Type B pancreatic cell (in vitro differentiated cells): ENCODE measurements around the gene CLTCL1. TPM values are rescaled to one million over a fixed set of nuclear protein-coding genes. Genes with fewer than 3 reads are reported as not detected.
A peak's percentile ranks its signal among the peaks of the same experiment; 100 is the strongest.

Experiments used
- DNase-seq: peaks from one replicate; pipeline ENCODE4 v3.0.0; 2021; ENCODE audit warnings: mixed read lengths; ENCODE audit not compliant: unreplicated experiment; ENCODE audit errors: extremely low spot score
- H3K27ac Mint-ChIP-seq: 2 replicates; pipeline ENCODE4 v1.8.0; 2021; ENCODE audit warnings: mild to moderate bottlenecking, mixed read lengths
- H3K27me3 Mint-ChIP-seq: 2 replicates; pipeline ENCODE4 v1.8.0; 2021; ENCODE audit warnings: mixed read lengths
- H3K36me3 Mint-ChIP-seq: 2 replicates; pipeline ENCODE4 v1.8.0; 2021; ENCODE audit warnings: mixed read lengths
- H3K4me1 Mint-ChIP-seq: one replicate; pipeline ENCODE4 v1.8.0; 2021; ENCODE audit warnings: mixed read lengths; ENCODE audit not compliant: unreplicated experiment
- H3K4me3 Mint-ChIP-seq: 2 replicates; pipeline ENCODE4 v1.8.0; 2021; ENCODE audit warnings: mild to moderate bottlenecking, mixed read lengths
- H3K9me3 Mint-ChIP-seq: 2 replicates; pipeline ENCODE4 v1.8.0; 2021; ENCODE audit warnings: mixed read lengths
- total RNA-seq: library from RNA; stranded (reverse); gene quantifications from 2 replicates; pipeline ENCODE4 v1.2.1, GENCODE V29; 2021; ENCODE audit warnings: low replicate concordance
- TF ChIP-seq, protein P1 (sequence below): fragments of 200-600 bp; sonication (generic); conservative IDR thresholded peaks from 2 replicates; pipeline ENCODE4 v1.5.0; 2021; ENCODE audit warnings: antibody characterized with exemption, mild to moderate bottlenecking

The CLTCL1 gene
- total RNA-seq, 1 donor from 2014 or later = 11.6 TPM

GRCh38 chr22:19295733-19296132, 4.2 kb upstream of the CLTCL1 start:
- Mint-ChIP-seq H3K27ac (no peak overlapping the region), H3K27me3 (peaks cover 3% of the 10 kb centered on the region), H3K9me3 (no peaks in the 10 kb centered on the region), H3K36me3 (no peaks in the 10 kb centered on the region), H3K4me3 (no peak overlapping the region), H3K4me1 (peaks cover 12% of the 10 kb centered on the region)
- DNase-seq = no peak
- TF ChIP-seq, protein P1, sequence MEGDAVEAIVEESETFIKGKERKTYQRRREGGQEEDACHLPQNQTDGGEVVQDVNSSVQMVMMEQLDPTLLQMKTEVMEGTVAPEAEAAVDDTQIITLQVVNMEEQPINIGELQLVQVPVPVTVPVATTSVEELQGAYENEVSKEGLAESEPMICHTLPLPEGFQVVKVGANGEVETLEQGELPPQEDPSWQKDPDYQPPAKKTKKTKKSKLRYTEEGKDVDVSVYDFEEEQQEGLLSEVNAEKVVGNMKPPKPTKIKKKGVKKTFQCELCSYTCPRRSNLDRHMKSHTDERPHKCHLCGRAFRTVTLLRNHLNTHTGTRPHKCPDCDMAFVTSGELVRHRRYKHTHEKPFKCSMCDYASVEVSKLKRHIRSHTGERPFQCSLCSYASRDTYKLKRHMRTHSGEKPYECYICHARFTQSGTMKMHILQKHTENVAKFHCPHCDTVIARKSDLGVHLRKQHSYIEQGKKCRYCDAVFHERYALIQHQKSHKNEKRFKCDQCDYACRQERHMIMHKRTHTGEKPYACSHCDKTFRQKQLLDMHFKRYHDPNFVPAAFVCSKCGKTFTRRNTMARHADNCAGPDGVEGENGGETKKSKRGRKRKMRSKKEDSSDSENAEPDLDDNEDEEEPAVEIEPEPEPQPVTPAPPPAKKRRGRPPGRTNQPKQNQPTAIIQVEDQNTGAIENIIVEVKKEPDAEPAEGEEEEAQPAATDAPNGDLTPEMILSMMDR = no peak

GRCh38 chr22:19292458-19293230, 1.1 kb upstream of the CLTCL1 start:
- H3K27me3 Mint-ChIP-seq = peaks cover 20% of the 10 kb centered on the region
- H3K36me3 Mint-ChIP-seq = peaks cover 5% of the 10 kb centered on the region
- peak; percentile 67 for DNase-seq
- H3K4me1 Mint-ChIP-seq = peaks cover 28% of the 10 kb centered on the region
- H3K4me3 Mint-ChIP-seq = peak overlapping the region; percentile 98
- TF ChIP-seq, protein P1 = no peak
- H3K9me3 Mint-ChIP-seq = no peaks in the 10 kb centered on the region
- peak overlapping the region; percentile 89 for H3K27ac Mint-ChIP-seq

DNA sequence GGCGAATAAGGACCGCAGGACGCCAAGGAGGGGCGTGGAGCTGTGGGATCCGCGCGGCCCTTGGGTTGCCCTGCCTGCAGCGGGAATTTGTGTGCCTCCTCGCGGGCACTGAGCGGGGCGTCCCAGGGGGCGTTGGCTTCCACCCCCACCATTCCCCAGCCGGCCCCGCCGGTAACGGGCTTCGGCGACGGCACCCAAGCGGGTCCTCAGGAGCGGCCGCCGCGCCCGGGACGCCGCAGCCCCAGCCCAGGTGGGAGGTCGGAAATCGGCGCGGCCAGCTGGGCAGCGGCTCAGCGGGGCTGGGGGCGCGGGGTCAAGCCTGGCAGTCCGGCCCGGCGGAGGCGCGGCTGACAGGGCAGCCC, 320 bp downstream of the CLTCL1 start:
- peak overlapping the region; percentile 66 for H3K27ac Mint-ChIP-seq
- peaks cover 35% of the 10 kb centered on the region for H3K4me1 Mint-ChIP-seq

DNA sequence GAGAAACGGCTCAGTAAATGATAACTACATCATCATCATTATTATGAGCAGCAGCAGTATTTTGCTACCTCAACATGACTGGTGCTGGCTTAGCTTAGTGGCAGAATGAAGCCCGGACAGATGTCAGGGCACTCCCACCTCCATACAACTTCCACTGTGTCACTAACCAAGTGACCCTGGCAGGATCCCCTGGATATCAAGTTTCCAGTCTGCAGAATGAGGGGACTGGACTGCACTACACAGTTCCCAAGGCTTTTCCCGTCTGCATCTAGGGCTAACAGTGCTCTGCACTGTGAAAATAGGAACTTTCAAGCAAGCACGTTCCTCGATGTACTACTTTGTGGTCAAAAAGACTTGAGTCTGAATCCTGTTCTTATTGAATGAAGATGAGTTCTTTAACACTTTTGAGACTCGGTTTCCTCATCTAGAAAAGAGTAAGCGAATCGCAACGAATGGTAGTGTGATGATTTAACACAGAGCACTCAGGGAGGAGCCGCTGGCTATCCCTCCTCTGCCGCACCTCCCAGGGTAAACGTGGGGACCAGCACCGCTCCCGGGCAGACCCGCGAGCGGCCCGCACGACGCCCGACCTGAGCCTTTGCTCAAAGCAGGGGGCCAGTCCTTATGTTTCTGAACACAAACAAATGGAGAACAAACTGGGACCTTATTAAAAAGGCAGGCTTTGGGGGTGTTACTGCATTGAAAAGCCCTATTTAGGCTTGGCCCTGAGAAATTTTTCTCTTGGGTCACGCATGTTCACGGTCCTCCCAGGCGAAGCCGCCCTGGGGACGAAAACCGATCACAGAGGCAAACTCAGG, 910 bp downstream of the CLTCL1 start:
- peak; percentile 67 for DNase-seq

More for the DNA sequence above, 320 bp downstream of the CLTCL1 start:
- Mint-ChIP-seq H3K27me3 (peaks cover 25% of the 10 kb centered on the region), H3K9me3 (no peaks in the 10 kb centered on the region), H3K4me3 (peak overlapping the region; percentile 90), H3K36me3 (peaks cover 5% of the 10 kb centered on the region)
- TF ChIP-seq, protein P1 = peak; percentile 14
- peak; percentile 76 for DNase-seq

GRCh38 chr22:19289475-19290161, 1.9 kb downstream of the CLTCL1 start:
- Mint-ChIP-seq H3K4me1 (peaks cover 35% of the 10 kb centered on the region), H3K9me3 (no peaks in the 10 kb centered on the region), H3K36me3 (peaks cover 5% of the 10 kb centered on the region), H3K27ac (no peak overlapping the region), H3K27me3 (peaks cover 25% of the 10 kb centered on the region), H3K4me3 (peak overlapping the region; percentile 90)
- TF ChIP-seq, protein P1 = no peak
- DNase-seq = peak; percentile 29

More for the DNA sequence above, 910 bp downstream of the CLTCL1 start:
- H3K36me3 Mint-ChIP-seq = peaks cover 5% of the 10 kb centered on the region
- H3K27ac Mint-ChIP-seq = peak overlapping the region; percentile 66
- no peaks in the 10 kb centered on the region for H3K9me3 Mint-ChIP-seq
- TF ChIP-seq, protein P1 = no peak
- H3K4me1 Mint-ChIP-seq = peaks cover 35% of the 10 kb centered on the region
- peak overlapping the region; percentile 90 for H3K4me3 Mint-ChIP-seq
- peaks cover 25% of the 10 kb centered on the region for H3K27me3 Mint-ChIP-seq
